HCT116 (cell line): ENCODE measurements around the gene RAB13. TPM values are rescaled to one million over a fixed set of nuclear protein-coding genes. Genes with fewer than 3 reads are reported as not detected.

Source experiments
- ATF3 ChIP-seq: IDR thresholded peaks from 2 replicates; pipeline ENCODE4 v1.6.1; 2012
- CBX3 ChIP-seq: IDR thresholded peaks from 2 replicates; pipeline ENCODE4 v1.6.1; 2012; ENCODE audit warnings: low read depth
- EGR1 ChIP-seq: IDR thresholded peaks from 2 replicates; pipeline ENCODE4 v1.6.1; 2012; ENCODE audit warnings: low read depth
- ELF1 ChIP-seq: IDR thresholded peaks from 2 replicates; pipeline ENCODE4 v1.6.1; 2012; ENCODE audit warnings: low read depth, borderline replicate concordance
- EZH2 ChIP-seq: fragments of 200-600 bp; sonication (generic); IDR thresholded peaks from 2 replicates; pipeline ENCODE4 v1.6.1; 2017; ENCODE audit warnings: antibody characterized with exemption, mixed run types
- EZH2phosphoT487 ChIP-seq: fragments of 200-600 bp; IDR thresholded peaks from 2 replicates; pipeline ENCODE4 v1.6.1; 2018; ENCODE audit warnings: antibody characterized with exemption, borderline replicate concordance
- FOSL1 ChIP-seq: IDR thresholded peaks from 2 replicates; pipeline ENCODE4 v1.6.1; 2012; ENCODE audit warnings: low read depth
- POLR2A ChIP-seq: IDR thresholded peaks from 2 replicates; pipeline ENCODE4 v1.7.0; 2011; ENCODE audit warnings: borderline replicate concordance; ENCODE audit not compliant: insufficient read depth, insufficient read length; ENCODE audit errors: extremely low read depth
- RAD21 ChIP-seq: IDR thresholded peaks from 2 replicates; pipeline ENCODE4 v1.6.1; 2012; ENCODE audit warnings: low read depth, mild to moderate bottlenecking
- SIN3A ChIP-seq: IDR thresholded peaks from 2 replicates; pipeline ENCODE4 v1.6.1; 2012; ENCODE audit warnings: low read depth
- SP1 ChIP-seq: IDR thresholded peaks from 2 replicates; pipeline ENCODE4 v1.6.1; 2012; ENCODE audit warnings: low read depth
- SRF ChIP-seq: IDR thresholded peaks from 2 replicates; pipeline ENCODE4 v1.6.1; 2012; ENCODE audit warnings: low read depth
- YY1 ChIP-seq: IDR thresholded peaks from 2 replicates; pipeline ENCODE4 v1.6.1; 2011; ENCODE audit warnings: low read length, low read depth, moderate library complexity, mild to moderate bottlenecking; ENCODE audit not compliant: insufficient replicate concordance; ENCODE audit errors: extremely low read depth
- ZFX ChIP-seq: fragments of 450-650 bp; IDR thresholded peaks from 2 replicates; pipeline ENCODE4 v1.6.1; 2017
- total RNA-seq: library from RNA; stranded (reverse); gene quantifications from one replicate; pipeline ENCODE4 v1.2.1, GENCODE V29; 2021; ENCODE audit not compliant: unreplicated experiment
- TF ChIP-seq, protein P1 (sequence below): IDR thresholded peaks from 2 replicates; pipeline ENCODE4 v1.6.1; 2012; ENCODE audit warnings: low read depth
- TF ChIP-seq, protein P2 (sequence below): IDR thresholded peaks from 2 replicates; pipeline ENCODE4 v1.6.1; 2012

Gene RAB13
- total RNA-seq, 1 experiment from 2014 or later: 93.6 TPM

DNA sequence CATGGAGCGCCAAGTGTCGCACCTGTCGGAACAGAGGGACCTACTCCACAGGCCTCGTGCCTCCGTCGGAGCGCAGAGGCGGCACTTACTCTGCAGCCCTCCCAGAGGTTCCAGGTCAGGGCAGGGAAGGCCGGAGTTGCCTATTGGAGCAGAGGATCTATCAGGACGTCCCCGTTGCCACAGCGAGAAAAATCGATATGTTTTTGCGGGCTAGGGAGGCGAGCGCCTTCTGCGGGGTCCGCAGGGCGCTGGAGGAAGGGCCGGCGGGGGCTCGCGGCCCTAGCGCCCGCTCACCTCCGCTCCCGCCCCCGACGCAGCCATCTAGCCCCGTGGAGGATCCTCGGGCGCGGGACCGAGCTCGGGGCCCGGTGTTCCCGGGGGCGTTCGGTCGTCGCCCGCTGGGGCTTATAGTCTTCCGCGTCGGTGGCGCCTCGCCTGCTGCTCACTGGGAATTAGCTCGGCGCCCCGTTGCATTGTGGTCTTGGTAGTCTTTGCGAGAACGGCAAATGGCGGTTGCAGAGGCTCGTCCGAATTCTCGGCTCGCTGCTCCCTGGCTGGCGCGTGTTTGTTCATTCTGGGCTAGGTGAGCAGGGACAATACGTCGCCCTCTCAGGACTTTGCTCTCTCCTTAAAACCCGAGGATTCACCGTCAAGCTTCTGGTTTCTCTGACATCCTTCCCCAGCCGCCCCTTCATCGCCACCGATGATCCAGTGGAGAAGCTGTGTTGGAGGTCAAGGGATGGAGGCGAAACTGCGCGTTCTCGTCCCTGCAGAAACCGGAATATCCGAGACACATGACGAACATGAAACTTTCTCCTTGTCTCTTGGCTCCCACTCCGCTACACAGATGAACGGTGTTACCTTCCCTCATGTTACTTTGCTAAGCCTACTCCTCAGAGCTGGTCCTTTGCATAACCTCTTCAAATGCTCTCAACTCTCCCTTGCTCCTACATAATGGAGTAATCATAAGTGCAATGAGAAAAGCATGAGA is 8.6 kb downstream of the RAB13 start, which contains the start of gene JTB (continued):
- TF ChIP-seq, protein P1, sequence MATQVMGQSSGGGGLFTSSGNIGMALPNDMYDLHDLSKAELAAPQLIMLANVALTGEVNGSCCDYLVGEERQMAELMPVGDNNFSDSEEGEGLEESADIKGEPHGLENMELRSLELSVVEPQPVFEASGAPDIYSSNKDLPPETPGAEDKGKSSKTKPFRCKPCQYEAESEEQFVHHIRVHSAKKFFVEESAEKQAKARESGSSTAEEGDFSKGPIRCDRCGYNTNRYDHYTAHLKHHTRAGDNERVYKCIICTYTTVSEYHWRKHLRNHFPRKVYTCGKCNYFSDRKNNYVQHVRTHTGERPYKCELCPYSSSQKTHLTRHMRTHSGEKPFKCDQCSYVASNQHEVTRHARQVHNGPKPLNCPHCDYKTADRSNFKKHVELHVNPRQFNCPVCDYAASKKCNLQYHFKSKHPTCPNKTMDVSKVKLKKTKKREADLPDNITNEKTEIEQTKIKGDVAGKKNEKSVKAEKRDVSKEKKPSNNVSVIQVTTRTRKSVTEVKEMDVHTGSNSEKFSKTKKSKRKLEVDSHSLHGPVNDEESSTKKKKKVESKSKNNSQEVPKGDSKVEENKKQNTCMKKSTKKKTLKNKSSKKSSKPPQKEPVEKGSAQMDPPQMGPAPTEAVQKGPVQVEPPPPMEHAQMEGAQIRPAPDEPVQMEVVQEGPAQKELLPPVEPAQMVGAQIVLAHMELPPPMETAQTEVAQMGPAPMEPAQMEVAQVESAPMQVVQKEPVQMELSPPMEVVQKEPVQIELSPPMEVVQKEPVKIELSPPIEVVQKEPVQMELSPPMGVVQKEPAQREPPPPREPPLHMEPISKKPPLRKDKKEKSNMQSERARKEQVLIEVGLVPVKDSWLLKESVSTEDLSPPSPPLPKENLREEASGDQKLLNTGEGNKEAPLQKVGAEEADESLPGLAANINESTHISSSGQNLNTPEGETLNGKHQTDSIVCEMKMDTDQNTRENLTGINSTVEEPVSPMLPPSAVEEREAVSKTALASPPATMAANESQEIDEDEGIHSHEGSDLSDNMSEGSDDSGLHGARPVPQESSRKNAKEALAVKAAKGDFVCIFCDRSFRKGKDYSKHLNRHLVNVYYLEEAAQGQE: no peak
- TF ChIP-seq RAD21 (no peak), EZH2 (no peak), FOSL1 (no peak), POLR2A (peak; percentile 48), SRF (no peak), EGR1 (peak; percentile 78), ZFX (peak; percentile 93), ATF3 (no peak), YY1 (peak; percentile 93), SP1 (peak; percentile 13; the same call in 1 of the 2 replicates), ELF1 (no peak; the same call in 1 of the 2 replicates), EZH2phosphoT487 (no peak), CBX3 (peak; percentile 21; the same call in 1 of the 2 replicates), SIN3A (peak; percentile 51)
- TF ChIP-seq, protein P2, sequence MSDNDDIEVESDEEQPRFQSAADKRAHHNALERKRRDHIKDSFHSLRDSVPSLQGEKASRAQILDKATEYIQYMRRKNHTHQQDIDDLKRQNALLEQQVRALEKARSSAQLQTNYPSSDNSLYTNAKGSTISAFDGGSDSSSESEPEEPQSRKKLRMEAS: 0 out of 2 replicates have a peak, but pooled peaks have one; percentile 66
- TF ChIP-seq, all 23 proteins: peak for 9
